Liver (tissue), 3 donors: Measurements from ENCODE around the gene PRDM1.

ENCODE experiments used
- EGR1 ChIP-seq, 2 donors: IDR thresholded peaks; 2 replicates each; pipeline ENCODE4 v1.6.1; 2016 to 2018; ENCODE audit warnings: antibody characterized with exemption in 2 of 2, low read depth in 2 of 2
- FOXA1 ChIP-seq: IDR thresholded peaks from 2 replicates; pipeline ENCODE4 v1.6.1; 2016; ENCODE audit warnings: antibody characterized with exemption
- GABPA ChIP-seq, 2 donors: IDR thresholded peaks in 1 of 2; conservative IDR thresholded peaks in 1 of 2; 2 replicates each; pipeline ENCODE4 v1.6.1; 2016; ENCODE audit warnings: antibody characterized with exemption in 2 of 2, mild to moderate bottlenecking in 1 of 2, moderate library complexity in 1 of 2
- HNF4A ChIP-seq, 2 donors: conservative IDR thresholded peaks; 2 replicates each; pipeline ENCODE4 v1.6.1; 2016; ENCODE audit warnings: antibody characterized with exemption in 2 of 2, mild to moderate bottlenecking in 2 of 2
- RAD21 ChIP-seq, 2 donors: IDR thresholded peaks; 2 replicates each; pipeline ENCODE4 v1.6.1; 2016; ENCODE audit warnings: antibody characterized with exemption in 2 of 2, mild to moderate bottlenecking in 2 of 2
- RXRA ChIP-seq, 2 donors: IDR thresholded peaks; 2 replicates each; pipeline ENCODE4 v1.6.1; 2017 to 2018; ENCODE audit warnings: antibody characterized with exemption in 2 of 2, mild to moderate bottlenecking in 1 of 2
- SP1 ChIP-seq: IDR thresholded peaks from 2 replicates; pipeline ENCODE4 v1.6.1; 2018; ENCODE audit warnings: antibody characterized with exemption, mild to moderate bottlenecking
- TAF1 ChIP-seq: conservative IDR thresholded peaks from 2 replicates; pipeline ENCODE4 v1.6.1; 2016; ENCODE audit warnings: antibody characterized with exemption, mild to moderate bottlenecking
- YY1 ChIP-seq: IDR thresholded peaks from 2 replicates; pipeline ENCODE4 v1.6.1; 2016; ENCODE audit warnings: antibody characterized with exemption, mild to moderate bottlenecking
- TF ChIP-seq, protein P1 (sequence below): fragments of 150-350 bp; IDR thresholded peaks from 2 replicates; pipeline ENCODE4 v1.5.1; 2017; ENCODE audit warnings: improper control_type of control experiment, low read depth, low read length; ENCODE audit not compliant: missing input control
- TF ChIP-seq, protein P2 (sequence below): IDR thresholded peaks from 2 replicates; pipeline ENCODE4 v1.6.1; 2016; ENCODE audit warnings: antibody characterized with exemption
- TF ChIP-seq, protein P3 (sequence below): IDR thresholded peaks from 2 replicates; pipeline ENCODE4 v1.6.1; 2016; ENCODE audit warnings: antibody characterized with exemption
- TF ChIP-seq, protein P4 (sequence below): IDR thresholded peaks from 2 replicates; pipeline ENCODE4 v1.6.1; 2016; ENCODE audit warnings: antibody characterized with exemption, mild to moderate bottlenecking
- TF ChIP-seq, protein P5 (sequence below): IDR thresholded peaks from 2 replicates; pipeline ENCODE4 v1.6.1; 2016; ENCODE audit warnings: antibody characterized with exemption
- donor health status: healthy.
- donor health status: healthy.

DNA sequence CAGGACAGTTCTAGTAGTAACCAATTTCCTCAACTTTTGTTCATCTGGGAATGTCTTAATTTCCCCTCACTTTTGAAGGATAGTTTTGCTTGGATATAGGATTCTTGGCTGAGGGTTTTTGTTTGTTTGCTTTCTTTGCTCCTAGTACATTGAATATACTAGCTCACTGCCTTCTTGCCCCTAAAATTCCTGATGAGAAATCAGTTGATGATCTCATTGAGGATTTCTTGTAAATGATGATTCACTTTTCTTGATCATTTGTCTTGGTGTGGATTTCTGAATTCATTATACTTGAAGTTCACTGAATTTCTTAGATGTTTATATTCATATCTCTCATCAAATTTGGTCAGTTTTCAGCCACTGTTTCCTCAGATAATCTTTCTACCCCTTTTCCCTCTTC, 49.1 kb upstream of the PRDM1 start:
- TF ChIP-seq, protein P1, sequence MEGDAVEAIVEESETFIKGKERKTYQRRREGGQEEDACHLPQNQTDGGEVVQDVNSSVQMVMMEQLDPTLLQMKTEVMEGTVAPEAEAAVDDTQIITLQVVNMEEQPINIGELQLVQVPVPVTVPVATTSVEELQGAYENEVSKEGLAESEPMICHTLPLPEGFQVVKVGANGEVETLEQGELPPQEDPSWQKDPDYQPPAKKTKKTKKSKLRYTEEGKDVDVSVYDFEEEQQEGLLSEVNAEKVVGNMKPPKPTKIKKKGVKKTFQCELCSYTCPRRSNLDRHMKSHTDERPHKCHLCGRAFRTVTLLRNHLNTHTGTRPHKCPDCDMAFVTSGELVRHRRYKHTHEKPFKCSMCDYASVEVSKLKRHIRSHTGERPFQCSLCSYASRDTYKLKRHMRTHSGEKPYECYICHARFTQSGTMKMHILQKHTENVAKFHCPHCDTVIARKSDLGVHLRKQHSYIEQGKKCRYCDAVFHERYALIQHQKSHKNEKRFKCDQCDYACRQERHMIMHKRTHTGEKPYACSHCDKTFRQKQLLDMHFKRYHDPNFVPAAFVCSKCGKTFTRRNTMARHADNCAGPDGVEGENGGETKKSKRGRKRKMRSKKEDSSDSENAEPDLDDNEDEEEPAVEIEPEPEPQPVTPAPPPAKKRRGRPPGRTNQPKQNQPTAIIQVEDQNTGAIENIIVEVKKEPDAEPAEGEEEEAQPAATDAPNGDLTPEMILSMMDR = no peak
- no peak for TF ChIP-seq RXRA (IDR thresholded peaks at IDR 0.05)
- no peak for TF ChIP-seq RAD21 (IDR thresholded peaks at IDR 0.05)
- TF ChIP-seq GABPA (IDR thresholded peaks at IDR 0.05 in 1 of 2, conservative IDR thresholded peaks at IDR 0.05 in 1 of 2) = no peak
- TF ChIP-seq TAF1 = no peak
- TF ChIP-seq YY1 = no peak
- TF ChIP-seq, protein P2, sequence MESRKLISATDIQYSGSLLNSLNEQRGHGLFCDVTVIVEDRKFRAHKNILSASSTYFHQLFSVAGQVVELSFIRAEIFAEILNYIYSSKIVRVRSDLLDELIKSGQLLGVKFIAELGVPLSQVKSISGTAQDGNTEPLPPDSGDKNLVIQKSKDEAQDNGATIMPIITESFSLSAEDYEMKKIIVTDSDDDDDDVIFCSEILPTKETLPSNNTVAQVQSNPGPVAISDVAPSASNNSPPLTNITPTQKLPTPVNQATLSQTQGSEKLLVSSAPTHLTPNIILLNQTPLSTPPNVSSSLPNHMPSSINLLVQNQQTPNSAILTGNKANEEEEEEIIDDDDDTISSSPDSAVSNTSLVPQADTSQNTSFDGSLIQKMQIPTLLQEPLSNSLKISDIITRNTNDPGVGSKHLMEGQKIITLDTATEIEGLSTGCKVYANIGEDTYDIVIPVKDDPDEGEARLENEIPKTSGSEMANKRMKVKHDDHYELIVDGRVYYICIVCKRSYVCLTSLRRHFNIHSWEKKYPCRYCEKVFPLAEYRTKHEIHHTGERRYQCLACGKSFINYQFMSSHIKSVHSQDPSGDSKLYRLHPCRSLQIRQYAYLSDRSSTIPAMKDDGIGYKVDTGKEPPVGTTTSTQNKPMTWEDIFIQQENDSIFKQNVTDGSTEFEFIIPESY = no peak
- no peak for TF ChIP-seq FOXA1
- TF ChIP-seq, protein P3, sequence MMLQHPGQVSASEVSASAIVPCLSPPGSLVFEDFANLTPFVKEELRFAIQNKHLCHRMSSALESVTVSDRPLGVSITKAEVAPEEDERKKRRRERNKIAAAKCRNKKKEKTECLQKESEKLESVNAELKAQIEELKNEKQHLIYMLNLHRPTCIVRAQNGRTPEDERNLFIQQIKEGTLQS = no peak
- TF ChIP-seq HNF4A (conservative IDR thresholded peaks at IDR 0.05) = no peak
- TF ChIP-seq, protein P4, sequence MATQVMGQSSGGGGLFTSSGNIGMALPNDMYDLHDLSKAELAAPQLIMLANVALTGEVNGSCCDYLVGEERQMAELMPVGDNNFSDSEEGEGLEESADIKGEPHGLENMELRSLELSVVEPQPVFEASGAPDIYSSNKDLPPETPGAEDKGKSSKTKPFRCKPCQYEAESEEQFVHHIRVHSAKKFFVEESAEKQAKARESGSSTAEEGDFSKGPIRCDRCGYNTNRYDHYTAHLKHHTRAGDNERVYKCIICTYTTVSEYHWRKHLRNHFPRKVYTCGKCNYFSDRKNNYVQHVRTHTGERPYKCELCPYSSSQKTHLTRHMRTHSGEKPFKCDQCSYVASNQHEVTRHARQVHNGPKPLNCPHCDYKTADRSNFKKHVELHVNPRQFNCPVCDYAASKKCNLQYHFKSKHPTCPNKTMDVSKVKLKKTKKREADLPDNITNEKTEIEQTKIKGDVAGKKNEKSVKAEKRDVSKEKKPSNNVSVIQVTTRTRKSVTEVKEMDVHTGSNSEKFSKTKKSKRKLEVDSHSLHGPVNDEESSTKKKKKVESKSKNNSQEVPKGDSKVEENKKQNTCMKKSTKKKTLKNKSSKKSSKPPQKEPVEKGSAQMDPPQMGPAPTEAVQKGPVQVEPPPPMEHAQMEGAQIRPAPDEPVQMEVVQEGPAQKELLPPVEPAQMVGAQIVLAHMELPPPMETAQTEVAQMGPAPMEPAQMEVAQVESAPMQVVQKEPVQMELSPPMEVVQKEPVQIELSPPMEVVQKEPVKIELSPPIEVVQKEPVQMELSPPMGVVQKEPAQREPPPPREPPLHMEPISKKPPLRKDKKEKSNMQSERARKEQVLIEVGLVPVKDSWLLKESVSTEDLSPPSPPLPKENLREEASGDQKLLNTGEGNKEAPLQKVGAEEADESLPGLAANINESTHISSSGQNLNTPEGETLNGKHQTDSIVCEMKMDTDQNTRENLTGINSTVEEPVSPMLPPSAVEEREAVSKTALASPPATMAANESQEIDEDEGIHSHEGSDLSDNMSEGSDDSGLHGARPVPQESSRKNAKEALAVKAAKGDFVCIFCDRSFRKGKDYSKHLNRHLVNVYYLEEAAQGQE = no peak
- TF ChIP-seq, protein P5, sequence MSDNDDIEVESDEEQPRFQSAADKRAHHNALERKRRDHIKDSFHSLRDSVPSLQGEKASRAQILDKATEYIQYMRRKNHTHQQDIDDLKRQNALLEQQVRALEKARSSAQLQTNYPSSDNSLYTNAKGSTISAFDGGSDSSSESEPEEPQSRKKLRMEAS = no peak
- no peak for TF ChIP-seq SP1
- no peak for TF ChIP-seq EGR1 (IDR thresholded peaks at IDR 0.05; ENCODE audit: low read depth in 2 of 2)
